ENCODE results near the gene RAB8A. TPM values are rescaled to one million over a fixed set of nuclear protein-coding genes. Genes with fewer than 3 reads are reported as not detected.
A peak's percentile ranks its signal among the peaks of the same experiment; 100 is the strongest.

The RAB8A gene
- total RNA-seq, result 10 to 100 TPM; 67.7 to 86.0 TPM
- polyA plus RNA-seq (2013, experiment 1 of 2), result 50.9 TPM
- polyA plus RNA-seq (2013, experiment 2 of 2), result 49.3 TPM
- long read RNA-seq, experiment 1, transcript RAB8A-201 (8 exons, 2,827 nt), result major isoform, 17 of 22 reads
- long read RNA-seq, experiment 1, partial matches to known transcripts, result 2 of 22 reads
- long read RNA-seq, experiment 1, other reads (novel, unspliced or antisense), result 3 of 22 reads
- long read RNA-seq, experiment 2, transcript RAB8A-201 (8 exons, 2,827 nt), result major isoform, 136 of 149 reads
- long read RNA-seq, experiment 2, partial matches to known transcripts, result 2 of 149 reads
- long read RNA-seq, experiment 2, other reads (novel, unspliced or antisense), result 9 of 149 reads
- long read RNA-seq, experiment 3, transcript RAB8A-201 (8 exons, 2,827 nt), result major isoform, 435 of 460 reads
- long read RNA-seq, experiment 3, partial matches to known transcripts, result 2 of 460 reads
- long read RNA-seq, experiment 3, other reads (novel, unspliced or antisense), result 20 of 460 reads
- long read RNA-seq, experiment 4, transcript RAB8A-201 (8 exons, 2,827 nt), result major isoform, 46 of 56 reads
- long read RNA-seq, experiment 4, partial matches to known transcripts, result 9 of 56 reads
- long read RNA-seq, experiment 4, other reads (novel, unspliced or antisense), result 1 of 56 reads

- Histone ChIP-seq H3K27ac (ENCODE audit: low read depth, low read length) (peak within 1 kb of the TSS; percentile 36), H3K36me3 (ENCODE audit: control insufficient read depth, insufficient read depth, low read length) (peaks cover 14% of the 10 kb centered on the region), H3K9ac (ENCODE audit: extremely low read depth, low read length, poor library complexity, severe bottlenecking) (peak within 1 kb of the TSS; percentile 79), H3K4me3 (ENCODE audit: low read length) (peak within 1 kb of the TSS; percentile 87), H3K9me3 (ENCODE audit: control insufficient read depth, low read length) (no peaks in the 10 kb centered on the region), H3K27me3 (ENCODE audit: control insufficient read depth, insufficient read depth, low read length, poor library complexity, severe bottlenecking) (no peaks in the 10 kb centered on the region), H3K4me1 (ENCODE audit: control insufficient read depth, insufficient read depth, low read length) (peaks cover 4% of the 10 kb centered on the region)
- DNase-seq, result peak; percentile 99
- Mint-ChIP-seq H3K27ac (peak within 1 kb of the TSS; percentile 97), H3K4me3 (peak within 1 kb of the TSS; percentile 94), H3K27me3 (ENCODE audit: insufficient read depth) (no peaks in the 10 kb centered on the region), H3K4me1 (peaks cover 10% of the 10 kb centered on the region), H3K36me3 (ENCODE audit: low read depth) (peaks cover 7% of the 10 kb centered on the region), H3K9me3 (no peaks in the 10 kb centered on the region)
- peak; percentile 95 for TF ChIP-seq CTCF (conservative IDR thresholded peaks at IDR 0.05)
- 2 to 17% methylated on average over 16 to 81 of the region's 81 CpGs for WGBS, 2 experiments (ENCODE audit: insufficient coverage in 1 of 2, insufficient read length in 1 of 2)
These were observed at the start of gene RAB8A for GRCh38 chr19:16111160-16111908. Gene RAB8A (plus strand): TSS chr19:16111889. CDS start chr19:16111902, 13 bp downstream.

- Histone ChIP-seq H3K9me3 (ENCODE audit: control insufficient read depth, low read length) (no peaks in the 10 kb centered on the region), H3K4me3 (ENCODE audit: low read length) (no peak overlapping the region), H3K27me3 (ENCODE audit: control insufficient read depth, insufficient read depth, low read length, poor library complexity, severe bottlenecking) (no peaks in the 10 kb centered on the region), H3K4me1 (ENCODE audit: control insufficient read depth, insufficient read depth, low read length) (no peaks in the 10 kb centered on the region), H3K9ac (ENCODE audit: extremely low read depth, low read length, poor library complexity, severe bottlenecking) (no peak overlapping the region), H3K27ac (ENCODE audit: low read depth, low read length) (no peak overlapping the region), H3K36me3 (ENCODE audit: control insufficient read depth, insufficient read depth, low read length) (no peaks in the 10 kb centered on the region)
- TF ChIP-seq CTCF (conservative IDR thresholded peaks at IDR 0.05), result no peak
- Mint-ChIP-seq H3K36me3 (ENCODE audit: low read depth) (no peaks in the 10 kb centered on the region), H3K27ac (no peak overlapping the region), H3K9me3 (peaks cover 31% of the 10 kb centered on the region), H3K4me1 (no peaks in the 10 kb centered on the region), H3K27me3 (ENCODE audit: insufficient read depth) (no peaks in the 10 kb centered on the region), H3K4me3 (no peak overlapping the region)
- WGBS, 2 experiments (ENCODE audit: insufficient coverage in 1 of 2, insufficient read length in 1 of 2), result 60 to 74% methylated on average over 2 to 4 of the region's 4 CpGs
- no peak for DNase-seq
These were observed 49.7 kb upstream of the RAB8A start for GRCh38 chr19:16061943-16062342.

GRCh38 chr19:16062789-16063188, 48.9 kb upstream of the RAB8A start:
- Histone ChIP-seq H3K4me1 (ENCODE audit: control insufficient read depth, insufficient read depth, low read length) (no peaks in the 10 kb centered on the region), H3K4me3 (ENCODE audit: low read length) (no peak overlapping the region), H3K9me3 (ENCODE audit: control insufficient read depth, low read length) (no peaks in the 10 kb centered on the region), H3K9ac (ENCODE audit: extremely low read depth, low read length, poor library complexity, severe bottlenecking) (no peak overlapping the region), H3K27ac (ENCODE audit: low read depth, low read length) (no peak overlapping the region), H3K36me3 (ENCODE audit: control insufficient read depth, insufficient read depth, low read length) (no peaks in the 10 kb centered on the region), H3K27me3 (ENCODE audit: control insufficient read depth, insufficient read depth, low read length, poor library complexity, severe bottlenecking) (no peaks in the 10 kb centered on the region)
- DNase-seq, result peak; percentile 92
- Mint-ChIP-seq H3K9me3 (peaks cover 25% of the 10 kb centered on the region), H3K36me3 (ENCODE audit: low read depth) (no peaks in the 10 kb centered on the region), H3K4me3 (no peak overlapping the region), H3K27ac (no peak overlapping the region), H3K27me3 (ENCODE audit: insufficient read depth) (no peaks in the 10 kb centered on the region), H3K4me1 (no peaks in the 10 kb centered on the region)
- TF ChIP-seq CTCF (conservative IDR thresholded peaks at IDR 0.05), result peak; percentile 92
- WGBS, 2 experiments (ENCODE audit: insufficient coverage in 1 of 2, insufficient read length in 1 of 2), result 68 to 76% methylated on average over 2 of the region's 2 CpGs
